Keratinocyte (primary cell): ENCODE measurements around the gene CD7. TPM values are rescaled to one million over a fixed set of nuclear protein-coding genes. Genes with fewer than 3 reads are reported as not detected.

Experiments
- DNase-seq: peaks from one replicate; pipeline ENCODE4 v3.0.0-alpha.2; 2011; ENCODE audit warnings: low read depth, missing footprints, low spot score
- FAIRE-seq: peaks from 2 replicates; lab custom pipeline; 2011; peaks lifted over from hg19 to GRCh38; lab: Jason Lieb, UNC
- H2AFZ ChIP-seq: 2 replicates; pipeline ENCODE4 v1.6.0; 2012; ENCODE audit warnings: low read length, control low read depth, inconsistent platforms; ENCODE audit not compliant: control insufficient read depth
- H3K27ac ChIP-seq: 2 replicates; pipeline ENCODE4 v1.5.1; 2011; ENCODE audit warnings: low read length; ENCODE audit not compliant: control insufficient read depth, insufficient read depth
- H3K27me3 ChIP-seq: 3 replicates; pipeline ENCODE4 v1.6.0; 2011; ENCODE audit warnings: low read length; ENCODE audit not compliant: control insufficient read depth, insufficient read depth; ENCODE audit errors: extremely low read depth
- H3K36me3 ChIP-seq, 2 experiments: 2 replicates in 1 of 2; 3 replicates in 1 of 2; pipeline ENCODE4 v1.5.1; 2011; ENCODE audit warnings: low read length in 2 of 2, mild to moderate bottlenecking in 1 of 2; ENCODE audit not compliant: control insufficient read depth in 2 of 2, insufficient read depth in 2 of 2; ENCODE audit errors: extremely low read depth in 1 of 2
- H3K4me1 ChIP-seq: 3 replicates; pipeline ENCODE4 v1.5.1; 2011; ENCODE audit warnings: low read length; ENCODE audit not compliant: control insufficient read depth, insufficient read depth; ENCODE audit errors: extremely low read depth
- H3K4me2 ChIP-seq: 3 replicates; pipeline ENCODE4 v1.6.0; 2011; ENCODE audit warnings: low read depth, low read length; ENCODE audit not compliant: control insufficient read depth, insufficient read depth; ENCODE audit errors: extremely low read depth
- H3K4me3 ChIP-seq, 3 experiments: fragments of 200-600 bp in 1 of 3; sonication (generic) in 1 of 3; 2 replicates in 2 of 3; 3 replicates in 1 of 3; pipeline ENCODE4 v1.5.1; 2011 to 2016; ENCODE audit warnings: low read length in 3 of 3, mild to moderate bottlenecking in 3 of 3, control low read depth in 2 of 3, inconsistent platforms in 1 of 3, low read depth in 1 of 3, mixed read lengths in 1 of 3, mixed run types in 1 of 3, moderate library complexity in 1 of 3; ENCODE audit not compliant: control insufficient read depth in 2 of 3, insufficient read depth in 2 of 3; ENCODE audit errors: extremely low read depth in 1 of 3
- H3K79me2 ChIP-seq: 2 replicates; pipeline ENCODE4 v1.6.0; 2012; ENCODE audit warnings: low read length; ENCODE audit not compliant: control insufficient read depth, insufficient read depth
- H3K9ac ChIP-seq: 3 replicates; pipeline ENCODE4 v1.6.0; 2011; ENCODE audit warnings: low read length; ENCODE audit not compliant: control insufficient read depth, insufficient read depth; ENCODE audit errors: extremely low read depth
- H3K9me1 ChIP-seq: 3 replicates; pipeline ENCODE4 v1.6.0; 2011; ENCODE audit warnings: low read length; ENCODE audit not compliant: control insufficient read depth, insufficient read depth; ENCODE audit errors: extremely low read depth
- H3K9me3 ChIP-seq: 2 replicates; pipeline ENCODE4 v1.5.1; 2012; ENCODE audit warnings: low read depth, low read length; ENCODE audit not compliant: control insufficient read depth
- H4K20me1 ChIP-seq: 3 replicates; pipeline ENCODE4 v1.6.0; 2011; ENCODE audit warnings: low read length; ENCODE audit not compliant: control insufficient read depth, insufficient read depth; ENCODE audit errors: extremely low read depth
- CTCF ChIP-seq, 3 experiments: IDR thresholded peaks in 1 of 3; conservative IDR thresholded peaks in 1 of 3; optimal IDR thresholded peaks in 1 of 3; 2 replicates in 2 of 3; 3 replicates in 1 of 3; pipeline versions ENCODE3 to v1.5.1; 2011; ENCODE audit warnings: low read length in 3 of 3, mild to moderate bottlenecking in 3 of 3, moderate library complexity in 2 of 3, control low read depth in 1 of 3, inconsistent platforms in 1 of 3; ENCODE audit not compliant: insufficient read depth in 2 of 3; ENCODE audit errors: extremely low read depth in 1 of 3
- EZH2 ChIP-seq: IDR thresholded peaks from one replicate; pipeline ENCODE4 v1.6.1; 2012; ENCODE audit warnings: inconsistent platforms, mild to moderate bottlenecking, low read length, moderate library complexity
- dilution Hi-C: fragments of 300-500 bp; cut with MboI; formaldehyde crosslinking; loops from one replicate; pipeline ENCODE4 v1.7.0; 2020; ENCODE audit warnings: low sequenced_read_pairs; ENCODE audit not compliant: extremely low pct_ligation_motif_present
- polyA plus RNA-seq, 5 experiments: library from polyadenylated mRNA; depleted of rRNA in 3 of 5; stranded (reverse) in 3 of 5; stranded (forward) in 1 of 5; unstranded in 1 of 5; fragments of >200 nt; gene quantifications; 1 replicate in 1 of 5; 2 replicates in 3 of 5; 3 replicates in 1 of 5; pipeline versions ENCODE4 v1.2.1 to v1.2.3, GENCODE V29; 2011 to 2012; ENCODE audit warnings: missing spikeins in 2 of 5, low read depth in 1 of 5, low replicate concordance in 1 of 5

The CD7 gene
- polyA plus RNA-seq, 1 donor (not counting 4 experiments of a cell fraction or from before 2014, with no cell fraction given): not detected

GRCh38 chr17:82327757-82328140 is 10.3 kb upstream of the CD7 start:
- Histone ChIP-seq H3K4me1 (peaks cover 26% of the 10 kb centered on the region), H3K9ac (no peak overlapping the region), H3K4me3 (no peak overlapping the region), H3K9me1 (peaks cover 2% of the 10 kb centered on the region), H3K9me3 (no peaks in the 10 kb centered on the region), H3K27me3 (peaks cover 35% of the 10 kb centered on the region), H3K27ac (no peak overlapping the region), H3K79me2 (no peaks in the 10 kb centered on the region), H3K4me2 (no peak overlapping the region), H2AFZ (no peak overlapping the region), H3K36me3 (no peaks in the 10 kb centered on the region), H4K20me1 (peaks cover 3% of the 10 kb centered on the region)
- dilution Hi-C loops: no loop called here
- FAIRE-seq (no peak), DNase-seq (no peak)
- TF ChIP-seq EZH2 (no peak), CTCF (optimal IDR thresholded peaks at IDR 0.05 in 1 of 3, IDR thresholded peaks at IDR 0.05 in 1 of 3, conservative IDR thresholded peaks at IDR 0.05 in 1 of 3; ENCODE audit: extremely low read depth in 1 of 3, insufficient read depth in 2 of 3, low read length in 3 of 3) (no peak)

GRCh38 chr17:82327289-82327688 is 9.9 kb upstream of the CD7 start:
- Histone ChIP-seq H3K9ac (no peak overlapping the region), H3K9me1 (peaks cover 2% of the 10 kb centered on the region), H3K79me2 (no peaks in the 10 kb centered on the region), H3K4me2 (no peak overlapping the region), H3K36me3 (no peaks in the 10 kb centered on the region), H3K27me3 (peaks cover 35% of the 10 kb centered on the region), H3K27ac (no peak overlapping the region), H3K4me1 (peaks cover 22% of the 10 kb centered on the region), H3K4me3 (no peak overlapping the region), H3K9me3 (no peaks in the 10 kb centered on the region), H4K20me1 (peaks cover 3% of the 10 kb centered on the region), H2AFZ (no peak overlapping the region)
- DNase-seq: no peak
- dilution Hi-C loops: no loop called here
- no peak for FAIRE-seq
- TF ChIP-seq CTCF (optimal IDR thresholded peaks at IDR 0.05 in 1 of 3, IDR thresholded peaks at IDR 0.05 in 1 of 3, conservative IDR thresholded peaks at IDR 0.05 in 1 of 3; ENCODE audit: extremely low read depth in 1 of 3, insufficient read depth in 2 of 3, low read length in 3 of 3) (no peak), EZH2 (no peak)
